Activated gamma-delta T cell treated with Interleukin-2 at 50 U/mL for 16 hours (primary cell): ENCODE data around the gene ZFAND2A.
"Not testable (repeated sequence)": the region's sequence is repeated elsewhere in the genome, so short reads cannot be mapped to it uniquely, and the experiment has no call there.

Experiments used
- DNase-seq: peaks from one replicate; pipeline ENCODE4 v3.0.0-alpha.2; 2020

ZFAND2A gene

DNA sequence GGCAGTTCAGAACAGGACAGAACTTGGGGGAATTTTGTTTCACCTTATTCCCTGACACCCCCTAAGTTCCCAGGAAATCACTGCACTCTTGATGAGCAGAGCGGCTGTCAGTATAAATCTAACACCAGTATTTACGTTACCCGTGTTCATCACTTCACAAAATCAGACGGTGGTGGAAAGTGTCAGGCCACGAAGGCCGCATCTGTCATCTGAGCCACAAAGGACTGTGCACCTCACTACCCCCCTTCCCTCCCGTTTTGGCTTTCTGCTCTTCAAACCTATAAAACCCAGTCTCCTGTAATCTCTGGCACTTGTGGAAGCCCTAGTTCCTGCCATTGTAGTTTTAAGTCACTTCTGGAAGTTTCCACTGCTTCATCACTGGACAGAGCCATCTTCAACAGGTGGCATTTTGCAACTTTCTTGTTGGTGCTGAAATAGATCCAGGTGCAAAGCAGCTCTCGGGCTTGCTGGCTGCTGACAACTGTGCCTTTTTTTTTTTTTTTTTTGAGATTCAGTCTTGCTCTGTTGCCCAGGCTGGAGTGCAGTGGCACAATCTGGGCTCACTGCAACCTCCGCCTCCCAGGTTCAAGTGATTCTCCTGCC lies 9.5 kb downstream of the ZFAND2A start:
- DNase-seq, result no peak

DNA sequence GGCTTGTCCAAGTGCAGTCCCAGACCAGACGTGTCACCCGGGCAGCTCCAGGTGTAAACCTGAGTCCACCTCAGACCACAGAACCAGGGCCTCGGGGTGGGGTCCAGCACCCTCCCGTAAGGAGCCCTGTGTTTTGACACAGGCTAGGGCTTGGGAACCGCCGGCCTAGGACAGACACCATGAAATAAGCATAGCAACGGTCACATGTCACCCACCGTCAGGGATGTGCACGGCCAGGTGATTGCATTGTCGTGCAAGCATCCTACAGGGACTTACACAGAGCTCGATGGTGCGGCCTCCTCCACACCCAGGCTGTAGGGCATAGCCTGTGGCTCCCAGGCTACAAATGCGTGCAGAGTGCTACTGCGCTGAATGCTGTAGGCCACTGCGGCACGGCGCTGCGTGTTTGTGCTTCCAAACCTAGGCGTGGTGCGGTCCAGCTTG lies 10.6 kb downstream of the ZFAND2A start:
- no peak for DNase-seq

DNA sequence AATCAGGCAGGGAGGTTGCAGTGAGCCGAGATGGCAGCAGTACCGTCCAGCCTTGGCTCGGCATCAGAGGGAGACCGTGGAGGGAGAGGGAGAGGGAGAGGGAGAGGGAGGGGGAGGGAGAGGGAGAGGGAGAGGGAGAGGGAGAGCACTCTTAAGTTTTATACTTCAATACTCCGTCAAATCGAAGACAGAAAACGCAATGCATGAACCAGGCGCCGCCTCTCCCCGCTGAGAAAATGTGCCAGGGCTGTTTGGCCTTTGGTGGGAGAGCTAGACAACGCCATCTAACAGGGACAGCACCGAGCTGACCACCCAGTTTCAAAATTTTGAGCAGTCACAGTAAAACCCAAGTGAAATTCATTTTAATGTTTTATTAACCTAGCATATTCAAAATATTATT lies 12.1 kb downstream of the ZFAND2A start:
- DNase-seq, result not testable (repeated sequence)

DNA sequence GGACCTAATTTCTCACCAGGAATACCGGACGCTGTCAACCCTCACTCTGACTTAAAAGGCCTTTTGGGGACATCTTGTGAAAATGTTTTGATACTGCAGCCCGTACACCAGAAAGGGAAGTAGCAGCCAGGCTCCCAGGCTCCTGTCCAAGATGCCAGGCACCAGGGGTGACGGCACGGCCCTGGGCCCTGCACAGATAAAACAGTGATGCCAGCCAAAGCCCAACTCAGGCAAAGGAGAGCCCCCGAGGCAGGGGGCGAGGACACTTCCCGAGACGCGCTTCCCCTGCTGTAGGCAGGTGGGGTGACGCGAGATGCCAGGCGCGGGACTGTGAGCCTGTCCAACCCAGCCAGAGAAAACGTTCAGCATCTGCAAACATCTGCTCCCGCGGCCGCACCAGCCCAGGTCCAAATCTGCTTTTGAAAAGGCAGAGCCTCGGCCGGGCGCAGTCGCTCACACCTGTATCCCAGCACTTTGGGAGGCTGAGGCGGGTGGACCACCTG lies 15.7 kb downstream of the ZFAND2A start:
- no peak for DNase-seq

DNA sequence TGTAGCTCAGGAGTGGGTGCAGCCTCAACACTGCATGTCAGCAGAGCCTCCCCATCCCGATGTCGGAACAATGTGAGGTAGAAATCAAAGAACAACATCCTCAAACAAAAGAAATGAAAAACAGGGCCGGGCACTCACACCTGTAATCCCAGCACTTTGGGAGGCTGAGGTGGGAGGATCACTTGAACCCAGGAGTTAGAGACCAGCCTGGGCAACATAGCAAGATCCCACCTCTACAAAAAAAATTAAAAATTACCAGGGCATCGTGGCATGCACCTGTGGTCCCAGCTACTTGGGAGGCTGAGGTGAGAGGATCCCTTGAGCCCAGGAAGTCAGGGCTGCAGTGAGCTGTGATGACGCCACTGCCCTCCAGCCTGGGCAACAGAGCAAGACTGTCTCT lies 17.0 kb downstream of the ZFAND2A start:
- not testable (repeated sequence) for DNase-seq

DNA sequence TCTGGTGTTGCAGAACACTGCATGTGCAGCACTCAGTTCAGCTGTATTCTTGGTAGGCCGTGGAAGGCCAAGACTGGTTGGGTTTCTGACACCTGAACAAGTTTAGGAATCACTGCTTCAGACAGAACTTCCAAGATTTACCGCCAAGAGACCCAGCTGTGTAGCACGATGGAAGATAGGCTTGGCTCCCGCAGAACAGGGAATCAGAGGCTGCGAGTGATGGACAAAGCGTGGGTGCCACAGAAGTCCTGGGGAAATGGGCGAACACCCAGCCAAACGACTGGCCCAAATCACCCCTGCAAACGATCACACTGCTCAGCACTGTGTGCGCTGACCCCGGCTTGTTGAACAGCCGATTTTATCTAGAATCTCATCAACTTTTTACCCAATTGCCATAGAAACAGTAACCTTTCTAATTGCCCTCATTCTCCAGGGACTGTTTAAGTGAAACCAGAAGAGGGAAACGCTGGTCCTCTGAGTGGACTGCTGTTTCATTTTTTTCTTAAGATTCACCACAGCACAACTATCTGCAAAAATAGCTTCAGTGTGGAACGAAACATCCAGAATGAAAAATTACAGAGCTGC lies 17.9 kb downstream of the ZFAND2A start:
- DNase-seq, result no peak

DNA sequence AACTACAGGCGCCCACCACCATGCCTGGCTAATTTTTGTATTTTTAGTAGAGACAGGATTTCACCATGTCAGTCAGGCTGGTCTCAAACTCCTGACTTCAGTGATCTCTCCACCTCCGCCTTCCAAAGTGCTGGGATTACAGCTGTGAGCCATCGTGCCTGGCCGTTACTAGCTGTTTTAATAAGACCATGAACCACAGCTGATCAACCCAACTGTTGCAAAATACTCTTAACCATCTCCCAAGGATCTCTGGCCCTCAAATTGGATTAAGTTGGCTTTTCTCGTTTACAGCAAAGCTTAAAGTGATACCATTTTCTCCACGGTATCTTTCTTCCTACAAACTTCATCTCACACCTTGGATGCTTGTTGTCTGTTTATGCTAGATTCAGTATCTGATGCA lies 18.3 kb downstream of the ZFAND2A start:
- no peak for DNase-seq

DNA sequence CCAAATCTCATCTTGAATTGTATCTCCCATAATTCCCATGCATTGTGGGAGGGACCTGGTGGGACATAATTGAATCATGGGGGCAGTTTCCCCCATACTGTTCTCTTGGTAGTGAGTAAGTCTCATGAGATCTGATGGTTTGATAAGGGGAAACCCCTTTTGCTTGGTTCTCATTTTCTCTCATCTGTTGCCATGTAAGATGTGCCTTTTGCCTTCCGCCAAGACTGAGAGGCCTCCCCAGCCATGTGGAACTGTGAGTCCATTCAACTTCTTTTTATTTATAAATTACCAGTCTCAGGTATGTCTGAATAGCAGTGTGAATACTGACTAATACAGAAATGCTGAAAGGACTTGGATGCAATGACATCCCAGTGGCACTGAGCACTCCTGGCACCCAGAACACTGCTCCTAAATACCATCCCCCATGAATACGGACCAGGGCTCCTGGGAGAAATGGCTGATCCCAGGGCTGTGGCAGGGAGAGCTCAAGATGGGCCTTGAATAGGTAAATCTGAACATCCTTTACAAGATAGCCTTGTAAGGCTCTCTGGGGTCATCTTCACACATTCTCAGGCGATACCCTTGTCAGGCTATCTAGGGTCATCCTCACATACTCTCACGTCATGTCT lies 19.4 kb downstream of the ZFAND2A start:
- DNase-seq, result no peak

DNA sequence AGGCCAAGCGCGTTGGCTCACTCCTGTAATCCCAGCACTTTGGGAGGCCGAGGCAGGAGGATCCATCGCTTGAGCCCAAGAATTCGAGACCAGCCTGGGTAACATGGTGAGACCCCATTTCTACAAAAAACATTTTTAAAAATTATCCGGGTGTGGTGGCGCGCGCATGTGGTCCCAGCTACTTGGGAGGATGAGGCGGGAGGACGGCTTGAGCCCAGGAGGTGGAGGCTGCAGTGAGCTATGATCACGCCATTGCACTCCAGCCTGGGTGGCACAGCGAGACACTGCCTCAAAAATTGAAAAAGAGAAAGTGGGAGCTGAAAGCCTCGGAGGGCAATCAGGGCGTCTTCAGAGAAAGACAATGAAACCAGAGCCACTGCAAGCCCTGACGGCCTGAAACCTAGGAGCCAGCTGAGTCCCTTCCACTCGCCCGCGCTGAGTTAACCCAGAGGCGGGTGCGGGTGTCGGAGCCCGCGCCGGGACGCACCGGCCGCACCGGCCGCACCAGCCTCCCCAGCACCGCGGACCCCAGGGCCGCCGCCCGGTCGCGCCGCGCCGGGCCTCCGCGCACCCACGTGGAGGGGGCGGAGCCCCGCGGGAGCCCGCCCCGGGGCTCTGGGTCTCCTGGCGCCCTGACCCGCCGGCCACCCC lies 22.4 kb downstream of the ZFAND2A start:
- DNase-seq, result no peak

DNA sequence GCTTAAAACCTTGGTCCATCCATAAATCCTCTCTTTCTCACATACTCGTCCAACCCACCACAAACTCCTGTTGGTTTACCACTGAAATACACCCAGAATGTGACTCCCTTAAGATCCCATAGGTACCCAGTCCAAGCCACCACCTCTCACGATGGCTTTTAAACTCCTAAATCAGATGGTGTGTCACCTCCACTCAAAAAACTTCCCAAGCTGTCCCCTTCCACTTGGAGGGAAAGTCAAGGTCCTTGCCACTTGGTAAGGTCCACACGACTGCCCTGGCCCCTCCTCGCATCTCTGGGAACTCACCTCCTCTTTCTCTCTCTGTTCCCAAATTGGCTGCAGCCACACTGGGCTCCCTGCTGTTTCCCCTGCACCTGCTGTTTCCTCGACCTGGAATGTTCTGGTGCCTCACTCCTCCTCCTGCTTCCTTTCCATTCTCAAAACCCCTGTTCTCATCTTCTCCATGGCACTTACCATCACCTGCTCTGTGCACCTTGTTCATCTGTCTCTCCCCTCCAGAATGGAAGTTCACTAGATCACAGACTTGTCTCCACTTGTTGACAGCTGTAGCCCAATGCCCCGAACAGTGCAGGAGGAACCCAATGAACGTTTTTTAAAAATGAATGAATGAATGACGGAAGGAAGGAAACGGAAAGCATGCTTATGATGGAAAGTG lies 23.0 kb downstream of the ZFAND2A start:
- no peak for DNase-seq

DNA sequence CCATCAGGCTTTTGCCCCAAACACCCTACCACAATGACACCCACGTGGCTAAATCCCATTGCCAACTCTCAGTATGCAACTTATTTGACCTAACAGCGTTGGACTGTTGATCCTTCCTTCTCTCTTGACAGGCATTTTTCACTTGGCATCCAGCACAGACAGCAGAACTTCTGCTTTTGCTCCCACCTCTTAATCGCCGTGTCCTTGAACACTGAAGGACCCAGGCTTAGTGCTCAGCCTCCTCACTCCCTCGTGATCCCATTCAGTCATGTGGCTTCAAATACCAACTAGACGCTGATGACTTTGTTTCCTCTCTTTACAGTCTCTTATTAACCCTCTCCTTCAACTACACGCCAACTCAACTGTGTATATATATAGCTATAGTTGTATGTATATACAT lies 25.0 kb downstream of the ZFAND2A start:
- DNase-seq, result no peak

DNA sequence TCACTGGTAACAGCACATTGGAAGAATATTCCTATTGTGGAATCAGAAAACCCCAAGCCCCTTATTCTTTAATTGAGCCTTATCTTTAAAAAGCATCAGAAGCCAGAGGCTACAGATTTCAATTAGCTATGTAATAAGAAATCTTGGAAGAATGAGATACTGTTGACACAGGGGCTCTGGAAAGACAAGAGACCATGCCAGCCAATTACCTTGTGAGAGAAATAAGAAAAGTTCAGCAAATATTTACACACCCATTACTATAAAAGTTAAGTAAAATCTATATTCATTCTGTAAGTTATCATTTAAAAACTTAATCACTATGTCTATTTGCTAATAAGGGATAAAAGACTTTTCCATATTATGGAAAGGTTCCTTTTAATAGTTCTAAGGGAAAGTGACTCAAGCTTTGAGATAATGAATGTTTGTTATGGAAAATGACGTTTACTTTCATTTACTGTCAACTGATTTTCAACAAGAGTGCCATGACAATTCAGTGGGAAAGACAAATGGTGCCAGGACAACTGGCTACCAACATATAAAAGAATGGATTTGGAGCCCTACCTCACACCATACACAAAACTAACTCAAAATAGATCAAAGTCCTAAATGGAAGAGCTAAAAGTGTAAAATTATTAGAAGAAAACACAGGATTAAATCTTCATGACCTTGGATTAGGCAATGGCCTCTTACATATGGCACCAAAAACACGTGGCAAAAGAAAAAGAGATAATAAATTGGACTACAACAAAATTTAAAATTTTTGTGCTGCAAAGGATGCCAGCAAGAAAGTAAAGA lies 28.3 kb downstream of the ZFAND2A start:
- no peak for DNase-seq

DNA sequence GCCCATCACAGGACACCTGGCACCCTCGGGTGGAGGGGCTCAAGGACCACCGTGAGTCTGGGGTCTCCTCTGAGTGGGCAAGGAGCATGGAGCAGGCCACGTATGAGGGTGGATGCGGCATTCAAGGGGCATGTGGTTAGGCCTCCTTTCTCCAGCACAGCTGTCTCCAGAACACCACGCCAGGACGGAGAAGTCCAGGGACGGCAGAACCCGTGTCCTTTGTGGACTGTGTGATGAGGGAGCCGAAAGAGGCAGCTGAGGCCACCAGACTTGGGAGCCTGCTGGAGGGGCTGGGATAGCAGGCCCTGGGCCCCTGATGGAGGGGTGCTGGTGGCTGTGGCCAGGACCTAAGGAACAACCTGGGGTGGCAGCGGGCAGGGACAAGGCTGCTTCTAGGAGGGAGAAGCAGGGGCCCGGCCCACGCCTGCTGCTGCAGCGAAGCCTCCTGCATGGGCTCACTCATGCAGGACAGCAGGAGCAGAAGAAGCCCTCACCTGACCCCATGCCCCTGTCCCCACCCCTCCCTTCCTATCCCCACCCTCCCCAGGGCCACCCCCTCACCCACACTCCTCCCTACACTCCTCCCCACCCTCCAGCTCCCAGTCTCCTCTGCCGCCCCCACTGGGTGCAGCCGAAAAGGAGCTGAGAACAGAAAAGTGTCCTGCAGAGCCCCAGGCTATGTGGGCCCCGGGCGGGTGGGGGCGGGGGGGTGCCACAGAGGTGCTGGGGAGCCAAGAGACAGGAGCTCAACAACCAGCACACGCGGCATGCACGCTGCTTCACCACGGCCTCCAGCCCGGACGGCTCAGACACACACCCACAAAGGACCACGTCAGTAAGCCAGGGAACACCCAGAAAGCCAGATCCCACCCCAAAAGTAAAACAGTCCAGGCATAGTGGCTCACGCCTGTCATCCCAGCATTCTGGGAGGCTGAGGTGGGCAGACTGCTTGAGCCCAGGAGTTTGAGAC lies 29.7 kb downstream of the ZFAND2A start:
- no peak for DNase-seq

DNA sequence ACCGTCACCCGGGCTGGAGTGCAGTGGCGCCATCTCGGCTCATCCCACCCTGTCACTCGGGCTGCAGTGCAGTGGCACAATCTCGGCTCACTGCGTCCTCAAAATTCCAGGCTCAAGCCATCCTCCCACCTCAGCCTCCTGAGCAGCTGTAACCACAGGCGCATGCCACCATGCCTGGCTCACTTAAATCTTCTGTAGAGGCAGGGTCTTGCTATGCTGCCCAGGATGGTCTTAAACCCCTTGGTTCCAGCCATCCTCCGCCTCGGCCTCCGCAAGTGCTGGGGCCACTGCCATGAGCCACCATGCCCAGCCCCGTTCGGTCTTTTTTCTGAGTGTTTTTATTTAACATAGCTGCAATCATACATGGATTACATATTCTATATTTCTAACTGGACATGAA lies 30.6 kb downstream of the ZFAND2A start:
- no peak for DNase-seq

DNA sequence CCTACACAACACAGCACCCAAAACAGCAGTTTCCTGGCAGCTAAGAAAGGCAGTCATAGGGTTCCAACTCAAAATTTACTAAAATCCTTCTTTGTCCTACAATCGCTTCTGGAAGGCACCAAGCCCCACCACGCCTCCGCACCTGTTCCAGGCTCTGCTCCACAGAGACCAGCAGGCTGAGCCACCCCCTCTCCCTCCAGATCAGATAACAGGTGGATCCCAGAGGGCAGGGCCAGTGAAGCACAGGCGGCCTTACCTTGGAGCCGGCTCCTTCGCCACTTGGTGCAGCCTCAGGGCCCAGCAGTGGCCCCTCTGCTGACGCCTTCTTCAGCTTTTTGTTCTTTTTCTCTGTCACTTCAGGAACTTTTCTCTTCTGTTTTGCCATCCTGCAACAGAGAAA lies 33.0 kb downstream of the ZFAND2A start:
- DNase-seq, result no peak

DNA sequence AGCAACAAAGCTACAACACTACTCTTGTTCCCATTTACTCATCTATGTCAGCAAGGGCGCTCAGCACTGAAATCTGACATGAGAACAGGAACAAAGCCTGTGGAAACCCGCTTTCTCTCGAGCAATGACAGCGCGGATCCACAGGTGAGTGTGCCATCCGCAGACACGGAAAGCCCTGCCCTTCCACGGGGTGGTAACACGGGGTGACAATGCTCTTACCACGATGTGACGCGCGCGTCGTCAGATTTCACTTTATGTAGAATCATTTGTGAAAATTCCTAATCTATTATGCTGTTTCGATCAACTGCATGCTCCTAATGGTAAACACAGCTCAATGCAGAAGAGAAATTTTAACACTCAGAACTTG lies 34.4 kb downstream of the ZFAND2A start:
- DNase-seq, result no peak

DNA sequence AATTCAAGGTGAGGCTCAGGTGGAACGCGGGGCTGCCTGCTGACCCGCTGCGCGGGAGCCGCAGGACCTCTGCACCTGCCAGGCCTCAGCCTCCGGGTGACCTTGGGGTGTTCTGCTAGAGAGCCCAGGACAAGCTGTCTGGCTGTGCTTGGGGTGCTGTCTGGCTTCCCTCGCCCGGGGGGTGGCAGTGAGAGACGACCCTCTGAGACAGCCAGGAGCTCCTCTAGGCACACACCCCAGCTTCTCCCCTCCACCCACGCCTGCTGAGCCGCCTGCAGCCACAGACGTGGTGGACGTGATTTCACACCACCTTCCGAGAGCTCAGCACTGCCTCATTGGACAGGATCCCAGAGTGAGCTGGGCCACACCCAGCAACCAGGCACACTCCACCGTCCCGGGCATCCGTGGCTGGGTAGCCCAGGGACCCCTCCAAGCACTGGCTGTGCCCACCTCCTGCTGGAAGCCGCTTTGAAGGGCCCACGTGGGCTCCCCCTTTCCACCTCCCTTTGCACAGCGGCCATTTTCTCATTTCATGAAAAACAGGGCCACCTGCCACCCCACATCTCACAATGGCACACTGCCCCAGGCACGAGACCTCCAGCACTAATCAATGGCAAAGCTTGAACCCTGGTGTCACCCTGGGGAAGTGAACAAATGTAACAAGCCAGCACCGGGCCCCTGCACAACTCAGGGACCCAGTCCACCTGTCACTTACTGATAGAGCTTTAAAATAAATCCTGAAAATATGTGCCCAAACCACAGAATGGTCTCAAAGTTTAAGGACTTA lies 35.0 kb downstream of the ZFAND2A start:
- no peak for DNase-seq

DNA sequence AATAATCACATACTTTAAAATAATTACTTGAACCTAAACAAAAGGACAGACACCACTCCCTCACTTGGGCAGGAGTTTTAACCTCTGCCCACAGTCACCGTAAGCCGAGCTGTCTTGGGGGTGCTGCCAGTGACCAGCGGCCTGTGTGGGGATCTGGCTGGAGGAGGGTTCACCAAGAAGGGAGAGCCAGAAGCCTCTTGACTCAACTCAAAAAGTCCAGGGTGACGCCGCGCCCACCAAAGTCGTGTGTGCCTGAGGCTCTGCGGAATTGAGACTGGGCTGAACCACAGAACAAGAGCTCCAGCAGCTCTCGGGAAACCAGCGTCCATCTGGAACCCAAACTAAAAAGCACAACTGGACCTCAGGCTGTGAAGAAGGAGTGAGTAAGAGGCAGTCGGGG lies 35.8 kb downstream of the ZFAND2A start:
- DNase-seq, result no peak

DNA sequence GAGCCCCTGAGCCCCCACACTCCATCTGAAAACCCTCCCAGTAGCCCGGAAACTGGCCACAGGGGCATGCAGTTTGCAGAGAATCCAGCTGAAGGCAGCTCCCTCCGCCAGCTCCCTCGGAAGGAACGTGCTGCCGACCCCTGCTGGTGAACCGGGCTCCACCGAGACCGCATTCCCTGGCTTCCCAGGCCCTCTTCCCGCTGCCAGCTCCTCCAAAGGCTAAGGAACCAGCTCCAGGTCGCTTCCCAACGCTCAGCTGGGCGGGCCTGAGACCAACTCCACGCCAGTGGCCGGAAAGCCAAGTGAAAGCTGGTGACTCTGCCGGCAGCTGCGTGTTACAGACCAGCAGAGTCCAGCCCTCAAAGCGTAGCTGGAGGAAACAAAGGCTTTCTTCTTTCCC lies 36.3 kb downstream of the ZFAND2A start:
- DNase-seq, result no peak

DNA sequence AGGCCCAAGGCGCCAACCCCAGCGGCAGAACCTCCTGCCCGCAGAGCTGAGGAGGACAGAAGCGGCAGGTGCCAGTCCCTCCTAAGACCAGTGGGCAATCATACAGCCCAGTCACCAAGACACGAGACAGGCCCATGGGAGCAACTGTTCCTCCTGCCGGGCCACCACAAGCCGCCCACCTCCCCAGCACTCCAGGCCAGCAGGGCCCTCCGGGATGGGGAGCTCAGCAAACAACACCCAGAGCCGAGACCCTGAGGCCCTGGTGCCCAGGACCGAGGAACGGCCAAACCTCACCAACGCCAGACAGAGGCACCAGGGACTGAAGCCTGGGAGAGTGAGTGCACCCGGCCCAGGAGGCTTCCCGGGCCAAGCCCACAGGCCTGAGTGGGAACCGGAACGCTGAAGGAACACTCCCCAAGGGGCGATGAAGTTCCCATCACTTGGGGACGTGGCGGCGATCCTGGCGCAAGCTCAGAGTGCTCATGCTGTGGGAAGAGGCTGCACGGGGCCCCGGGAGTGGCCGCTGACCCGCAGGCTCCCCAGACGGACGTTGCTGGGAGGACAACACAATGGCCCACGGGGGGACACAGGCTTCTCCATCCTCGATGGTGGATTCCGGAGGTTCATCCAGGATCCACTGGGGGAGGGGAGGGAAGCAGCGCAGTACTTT lies 37.0 kb downstream of the ZFAND2A start:
- no peak for DNase-seq
